Urinary bladder (tissue), 4 donors: Measurements from ENCODE around the gene CELA3A. TPM values are rescaled to one million over a fixed set of nuclear protein-coding genes. Genes with fewer than 3 reads are reported as not detected.

Experiments used
- DNase-seq: peaks from one replicate; pipeline ENCODE4 v3.0.0-alpha.2; 2015; ENCODE audit errors: extremely low spot score
- H3K27ac ChIP-seq: one replicate; pipeline ENCODE4 v1.5.1; 2013; ENCODE audit warnings: low read depth, mild to moderate bottlenecking, moderate library complexity
- H3K36me3 ChIP-seq: one replicate; pipeline ENCODE4 v1.6.1; 2013; ENCODE audit warnings: mild to moderate bottlenecking, moderate library complexity; ENCODE audit not compliant: insufficient read depth
- H3K4me1 ChIP-seq: one replicate; pipeline ENCODE4 v1.6.1; 2013; ENCODE audit warnings: mild to moderate bottlenecking, moderate library complexity; ENCODE audit not compliant: insufficient read depth
- H3K4me3 ChIP-seq: one replicate; pipeline ENCODE4 v1.5.1; 2013; ENCODE audit warnings: low read depth, low read length
- WGBS: extraction: QIAGEN DNeasy Blood & Tissue Kit; methylation state at CpG from one replicate; pipeline ENCODE4 v1.1.7; 2013; 5-methylcytosine and 5-hydroxymethylcytosine counted together
- polyA plus RNA-seq: library from polyadenylated mRNA; stranded (reverse); fragments of 200-250 nt; gene quantifications from one replicate; pipeline ENCODE4 v1.2.3, GENCODE V29; 2013
- total RNA-seq: library from RNA; depleted of rRNA; stranded (reverse); fragments of >200 nt; gene quantifications from one replicate; pipeline ENCODE4 v1.2.3, GENCODE V29; 2014
- donor health status: healthy with polysubstance abuse.
- donor health status: healthy.

CELA3A gene
- total and polyA plus RNA-seq, 2 donors: 2.0 TPM; not detected in 1

- 44% methylated on average over 6 of the region's 6 CpGs for WGBS
- Histone ChIP-seq H3K27ac (no peak overlapping the region), H3K4me1 (no peaks in the 10 kb centered on the region), H3K4me3 (no peak overlapping the region), H3K36me3 (no peaks in the 10 kb centered on the region)
- DNase-seq: peak; percentile 85
Measured at GRCh38 chr1:22039594-22040285, 38.3 kb downstream of the CELA3A start.

- Histone ChIP-seq H3K36me3 (no peaks in the 10 kb centered on the region), H3K27ac (no peak overlapping the region), H3K4me1 (no peaks in the 10 kb centered on the region), H3K4me3 (no peak overlapping the region)
- no peak for DNase-seq
- 91% methylated on average over 5 of the region's 5 CpGs for WGBS
Measured at GRCh38 chr1:22040286-22040623, 38.8 kb downstream of the CELA3A start.

GRCh38 chr1:22041505-22041904 is 40.0 kb downstream of the CELA3A start:
- H3K36me3 ChIP-seq: no peaks in the 10 kb centered on the region
- no peak overlapping the region for H3K27ac ChIP-seq
- no peak for DNase-seq
- WGBS: 92% methylated on average over 1 of the region's 1 CpG
- no peak overlapping the region for H3K4me3 ChIP-seq
- no peaks in the 10 kb centered on the region for H3K4me1 ChIP-seq

GRCh38 chr1:22043198-22043769 is 41.8 kb downstream of the CELA3A start:
- DNase-seq: peak; percentile 78
- Histone ChIP-seq H3K36me3 (no peaks in the 10 kb centered on the region), H3K4me1 (no peaks in the 10 kb centered on the region), H3K4me3 (no peak overlapping the region), H3K27ac (no peak overlapping the region)
- 72% methylated on average over 3 of the region's 3 CpGs for WGBS

- no peak overlapping the region for H3K4me3 ChIP-seq
- no peak for DNase-seq
- H3K4me1 ChIP-seq: no peaks in the 10 kb centered on the region
- WGBS: 59% methylated on average over 3 of the region's 3 CpGs
- H3K27ac ChIP-seq: no peak overlapping the region
- H3K36me3 ChIP-seq: no peaks in the 10 kb centered on the region
Measured at GRCh38 chr1:22044690-22045420, 43.4 kb downstream of the CELA3A start.

GRCh38 chr1:22045604-22046228 is 44.3 kb downstream of the CELA3A start:
- Histone ChIP-seq H3K27ac (no peak overlapping the region), H3K36me3 (no peaks in the 10 kb centered on the region), H3K4me1 (no peaks in the 10 kb centered on the region), H3K4me3 (no peak overlapping the region)
- DNase-seq: no peak
- WGBS: 60% methylated on average over 2 of the region's 2 CpGs

GRCh38 chr1:22048351-22049192 is 47.1 kb downstream of the CELA3A start:
- Histone ChIP-seq H3K27ac (no peak overlapping the region), H3K36me3 (no peaks in the 10 kb centered on the region), H3K4me3 (no peak overlapping the region), H3K4me1 (no peaks in the 10 kb centered on the region)
- WGBS: 70% methylated on average over 8 of the region's 8 CpGs
- no peak for DNase-seq

GRCh38 chr1:22050330-22050729 is 48.9 kb downstream of the CELA3A start:
- DNase-seq: no peak
- no peaks in the 10 kb centered on the region for H3K36me3 ChIP-seq
- H3K4me3 ChIP-seq: no peak overlapping the region
- H3K4me1 ChIP-seq: no peaks in the 10 kb centered on the region
- H3K27ac ChIP-seq: no peak overlapping the region
- 96% methylated on average over 3 of the region's 3 CpGs for WGBS

- Histone ChIP-seq H3K36me3 (no peaks in the 10 kb centered on the region), H3K27ac (no peak overlapping the region), H3K4me3 (no peak overlapping the region), H3K4me1 (no peaks in the 10 kb centered on the region)
- WGBS: 90% methylated on average over 13 of the region's 13 CpGs
- no peak for DNase-seq
Measured at GRCh38 chr1:22051607-22052114, 50.2 kb downstream of the CELA3A start.

- H3K27ac ChIP-seq: peak within 1 kb of the TSS; percentile 99
- H3K4me3 ChIP-seq: peak within 1 kb of the TSS; percentile 100
- WGBS: 14% methylated on average over 80 of the region's 81 CpGs
- H3K36me3 ChIP-seq: no peaks in the 10 kb centered on the region
- peak; percentile 90 for DNase-seq
- no peaks in the 10 kb centered on the region for H3K4me1 ChIP-seq
Measured at GRCh38 chr1:22052115-22053016, 50.9 kb downstream of the CELA3A start, which contains the start of gene CDC42. Gene CDC42, plus strand, starts transcription at chr1:22052709. Its CDS starts 25,770 bp downstream, at chr1:22078479.

GRCh38 chr1:22053017-22053860 is 51.8 kb downstream of the CELA3A start:
- DNase-seq: no peak
- under 1% methylated on average over 67 of the region's 70 CpGs for WGBS
- peak overlapping the region; percentile 99 for H3K27ac ChIP-seq
- H3K4me3 ChIP-seq: peak overlapping the region; percentile 100
- H3K36me3 ChIP-seq: no peaks in the 10 kb centered on the region
- no peaks in the 10 kb centered on the region for H3K4me1 ChIP-seq
